Superior temporal gyrus (tissue), 1 donor: ENCODE results near the gene AGTPBP1.
"Not testable (repeated sequence)": the region's sequence is repeated elsewhere in the genome, so short reads cannot be mapped to it uniquely, and the experiment has no call there.

ENCODE experiments used
- DNase-seq: peaks from one replicate; pipeline ENCODE4 v3.0.0-alpha.2; 2016; ENCODE audit errors: extremely low spot score

The AGTPBP1 gene, protein sequence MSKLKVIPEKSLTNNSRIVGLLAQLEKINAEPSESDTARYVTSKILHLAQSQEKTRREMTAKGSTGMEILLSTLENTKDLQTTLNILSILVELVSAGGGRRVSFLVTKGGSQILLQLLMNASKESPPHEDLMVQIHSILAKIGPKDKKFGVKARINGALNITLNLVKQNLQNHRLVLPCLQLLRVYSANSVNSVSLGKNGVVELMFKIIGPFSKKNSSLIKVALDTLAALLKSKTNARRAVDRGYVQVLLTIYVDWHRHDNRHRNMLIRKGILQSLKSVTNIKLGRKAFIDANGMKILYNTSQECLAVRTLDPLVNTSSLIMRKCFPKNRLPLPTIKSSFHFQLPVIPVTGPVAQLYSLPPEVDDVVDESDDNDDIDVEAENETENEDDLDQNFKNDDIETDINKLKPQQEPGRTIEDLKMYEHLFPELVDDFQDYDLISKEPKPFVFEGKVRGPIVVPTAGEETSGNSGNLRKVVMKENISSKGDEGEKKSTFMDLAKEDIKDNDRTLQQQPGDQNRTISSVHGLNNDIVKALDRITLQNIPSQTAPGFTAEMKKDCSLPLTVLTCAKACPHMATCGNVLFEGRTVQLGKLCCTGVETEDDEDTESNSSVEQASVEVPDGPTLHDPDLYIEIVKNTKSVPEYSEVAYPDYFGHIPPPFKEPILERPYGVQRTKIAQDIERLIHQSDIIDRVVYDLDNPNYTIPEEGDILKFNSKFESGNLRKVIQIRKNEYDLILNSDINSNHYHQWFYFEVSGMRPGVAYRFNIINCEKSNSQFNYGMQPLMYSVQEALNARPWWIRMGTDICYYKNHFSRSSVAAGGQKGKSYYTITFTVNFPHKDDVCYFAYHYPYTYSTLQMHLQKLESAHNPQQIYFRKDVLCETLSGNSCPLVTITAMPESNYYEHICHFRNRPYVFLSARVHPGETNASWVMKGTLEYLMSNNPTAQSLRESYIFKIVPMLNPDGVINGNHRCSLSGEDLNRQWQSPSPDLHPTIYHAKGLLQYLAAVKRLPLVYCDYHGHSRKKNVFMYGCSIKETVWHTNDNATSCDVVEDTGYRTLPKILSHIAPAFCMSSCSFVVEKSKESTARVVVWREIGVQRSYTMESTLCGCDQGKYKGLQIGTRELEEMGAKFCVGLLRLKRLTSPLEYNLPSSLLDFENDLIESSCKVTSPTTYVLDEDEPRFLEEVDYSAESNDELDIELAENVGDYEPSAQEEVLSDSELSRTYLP

DNA sequence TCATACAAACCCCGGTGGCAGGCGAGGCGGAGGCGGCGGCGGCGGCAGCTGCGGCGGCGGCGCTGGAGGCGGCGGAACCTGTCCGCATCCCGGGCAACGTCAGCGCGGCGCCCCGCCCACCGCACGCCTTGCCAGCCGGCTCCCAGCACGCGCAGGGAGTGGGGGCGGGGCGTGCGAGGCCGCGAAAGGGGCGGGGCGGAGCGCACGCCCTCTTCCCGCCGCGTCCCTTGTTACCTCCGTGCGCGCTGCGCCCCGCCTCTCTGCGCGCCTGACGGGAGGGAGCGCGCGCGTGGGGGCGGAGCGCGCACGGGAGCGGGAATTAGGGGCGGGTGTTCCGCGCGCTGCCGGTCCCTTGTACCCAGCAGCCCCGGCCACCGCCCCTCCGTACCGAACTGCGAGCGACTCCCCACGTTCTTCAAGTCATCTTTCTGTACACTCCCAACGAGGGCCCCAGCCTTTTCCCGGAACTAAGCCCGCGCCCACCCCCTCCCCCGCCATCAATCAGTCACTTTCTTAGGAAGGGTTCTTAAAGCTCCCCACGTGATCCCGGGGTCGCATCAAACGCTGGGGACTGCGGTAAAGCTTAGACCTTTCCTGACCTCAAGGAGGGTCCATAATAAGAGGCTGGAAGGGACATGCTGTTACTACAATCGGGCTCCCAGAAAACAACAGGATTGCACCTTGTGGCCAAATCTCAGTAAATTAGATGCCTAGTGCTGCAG is at the start of gene AGTPBP1:
Gene AGTPBP1 (minus strand): TSS at position 80 of the 722 bp plus-strand sequence. CDS start 29,421 bp downstream, outside the sequence.
- peak; percentile 90 for DNase-seq

DNA sequence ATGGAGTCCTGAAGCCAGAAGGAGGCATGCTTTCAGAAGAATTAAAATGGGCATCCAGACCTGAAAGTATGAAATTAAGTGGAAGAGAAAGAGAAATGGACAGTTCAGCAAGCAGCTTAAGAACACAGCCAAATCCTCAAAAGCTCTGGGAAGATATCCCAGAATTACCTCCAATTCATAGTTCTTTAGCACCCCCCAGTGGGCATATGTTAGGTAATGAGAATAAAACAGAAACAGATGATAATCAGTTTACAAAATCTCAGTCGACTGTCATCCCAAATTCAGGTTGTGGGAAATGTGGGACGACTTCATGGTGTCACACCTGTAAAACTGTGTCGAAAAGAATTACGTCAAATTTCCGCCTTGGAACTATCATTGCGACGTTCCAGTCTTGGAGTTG is 44.4 kb upstream of the AGTPBP1 start:
- not testable (repeated sequence) for DNase-seq

DNA sequence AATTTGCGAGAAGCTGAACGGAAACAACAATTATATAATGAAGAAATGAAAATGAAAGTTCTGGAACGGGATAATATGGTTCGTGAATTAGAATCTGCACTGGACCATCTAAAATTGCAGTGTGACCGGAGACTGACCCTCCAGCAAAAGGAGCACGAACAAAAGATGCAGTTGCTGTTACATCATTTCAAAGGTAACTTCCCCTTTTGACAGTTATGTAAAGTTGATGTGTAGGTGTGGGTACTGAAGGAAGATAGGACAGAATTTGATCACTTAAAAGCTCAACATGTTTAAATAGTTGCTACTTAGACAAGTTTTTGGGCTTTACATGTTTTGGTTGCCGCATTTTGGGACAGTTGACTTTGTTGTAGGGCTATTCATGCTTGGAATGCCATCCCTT is 32.1 kb upstream of the AGTPBP1 start:
- not testable (repeated sequence) for DNase-seq

DNA sequence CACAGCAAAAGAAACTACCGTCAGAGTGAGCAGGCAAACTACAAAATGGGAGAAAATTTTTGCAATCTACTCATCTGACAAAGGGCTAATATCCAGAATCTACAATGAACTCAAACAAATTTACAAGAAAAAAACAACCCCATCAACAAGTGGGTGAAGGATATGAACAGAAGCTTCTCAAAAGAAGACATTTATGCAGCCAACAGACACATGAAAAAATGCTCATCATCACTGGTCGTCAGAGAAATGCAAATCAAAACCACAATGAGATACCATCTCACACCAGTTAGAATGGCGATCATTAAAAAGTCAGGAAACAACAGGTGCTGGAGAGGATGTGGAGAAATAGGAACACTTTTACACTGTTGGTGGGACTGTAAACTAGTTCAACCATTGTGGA is 20.0 kb upstream of the AGTPBP1 start:
- not testable (repeated sequence) for DNase-seq

DNA sequence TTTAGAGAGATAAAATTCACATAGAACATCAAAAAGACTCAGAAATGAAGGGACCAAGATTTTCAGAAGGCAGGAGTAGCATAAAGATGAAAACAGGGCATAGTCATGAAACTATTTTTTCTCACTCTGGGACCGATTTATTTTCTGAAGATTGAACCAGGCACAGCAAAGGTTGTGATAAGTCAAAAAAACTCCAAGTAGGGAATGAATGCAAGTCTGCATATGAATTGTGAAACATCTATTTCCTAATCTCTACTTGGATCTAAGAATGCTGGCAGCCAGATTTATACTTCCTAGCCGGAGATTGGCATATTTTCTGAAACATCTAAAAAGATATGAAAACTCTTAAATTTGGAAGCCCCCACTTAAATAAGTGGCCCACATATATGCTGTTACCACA is 16.0 kb upstream of the AGTPBP1 start:
- not testable (repeated sequence) for DNase-seq

DNA sequence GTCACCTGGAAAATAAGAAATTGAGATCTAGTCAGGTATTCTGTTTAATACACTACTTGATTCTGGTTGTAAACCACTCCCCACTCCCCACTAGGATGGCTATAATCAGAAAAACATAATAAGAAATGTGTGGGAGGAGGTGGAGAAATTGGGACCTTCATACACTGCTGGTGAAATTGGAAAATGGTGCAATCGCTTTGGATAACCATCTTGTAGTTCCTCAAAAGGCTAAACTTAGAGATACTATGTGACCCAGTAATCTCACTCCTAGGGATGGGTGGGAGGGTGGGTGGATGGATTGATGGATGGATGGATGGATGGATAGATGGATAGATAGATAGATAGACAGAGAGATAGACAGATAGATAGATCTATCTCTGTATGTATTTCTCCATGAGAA is 14.5 kb upstream of the AGTPBP1 start:
- DNase-seq, result not testable (repeated sequence)

DNA sequence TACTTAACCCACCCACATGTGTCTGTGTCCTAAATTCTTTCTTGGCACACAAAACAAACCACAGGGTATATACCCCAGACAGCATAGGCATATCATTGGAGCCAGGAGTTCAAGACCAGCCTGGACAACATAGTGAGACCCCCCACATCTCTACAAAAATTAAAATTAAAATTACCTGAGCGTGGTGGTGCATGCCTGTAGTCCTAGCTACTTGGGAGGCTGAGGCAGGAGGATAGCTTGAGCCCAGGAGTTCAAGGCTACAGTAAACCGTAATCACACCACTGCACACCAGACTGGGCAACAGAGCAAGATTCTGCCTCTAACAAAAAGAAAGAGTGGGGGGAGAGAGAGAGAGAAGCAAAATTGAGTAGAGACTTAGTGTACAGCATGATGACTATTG is 4.6 kb upstream of the AGTPBP1 start:
- DNase-seq, result no peak

DNA sequence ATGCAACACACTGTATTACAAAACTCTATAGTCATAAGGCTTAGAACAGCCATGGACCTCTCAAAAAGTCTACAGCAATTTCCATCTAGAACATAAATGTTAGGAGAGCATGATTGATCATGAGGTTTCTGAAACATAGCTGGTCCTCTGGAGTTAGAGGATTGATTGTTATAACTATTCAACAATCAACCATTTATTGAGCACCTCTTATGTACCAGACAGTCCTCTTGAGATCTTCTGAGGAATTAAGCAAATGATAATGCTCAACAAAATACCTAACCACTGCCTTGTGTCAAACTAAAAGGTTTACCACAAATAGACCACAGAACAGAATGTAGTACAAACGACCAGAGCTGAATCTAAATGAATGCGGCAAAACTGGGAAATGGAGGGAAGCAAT is 3.4 kb upstream of the AGTPBP1 start:
- no peak for DNase-seq

DNA sequence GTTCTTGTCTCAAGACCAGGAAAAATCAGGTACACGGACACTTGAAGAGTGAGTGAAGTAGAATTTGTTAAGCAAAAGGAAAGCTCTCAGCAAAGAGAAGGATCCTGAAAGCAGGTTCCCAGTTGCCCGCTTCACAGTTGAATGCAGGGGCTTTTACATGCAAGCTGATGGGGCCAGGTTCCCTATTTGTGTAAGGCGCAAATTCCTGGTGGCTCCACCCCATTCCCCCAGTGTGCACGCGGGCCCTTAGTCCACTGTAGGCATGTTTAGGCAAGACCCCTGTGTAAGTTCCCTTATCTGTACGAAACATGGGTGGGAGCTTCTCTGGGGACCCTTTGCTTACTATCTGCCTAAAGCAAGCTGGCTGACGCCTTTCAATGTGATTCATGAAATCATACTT is 2.7 kb upstream of the AGTPBP1 start:
- no peak for DNase-seq

DNA sequence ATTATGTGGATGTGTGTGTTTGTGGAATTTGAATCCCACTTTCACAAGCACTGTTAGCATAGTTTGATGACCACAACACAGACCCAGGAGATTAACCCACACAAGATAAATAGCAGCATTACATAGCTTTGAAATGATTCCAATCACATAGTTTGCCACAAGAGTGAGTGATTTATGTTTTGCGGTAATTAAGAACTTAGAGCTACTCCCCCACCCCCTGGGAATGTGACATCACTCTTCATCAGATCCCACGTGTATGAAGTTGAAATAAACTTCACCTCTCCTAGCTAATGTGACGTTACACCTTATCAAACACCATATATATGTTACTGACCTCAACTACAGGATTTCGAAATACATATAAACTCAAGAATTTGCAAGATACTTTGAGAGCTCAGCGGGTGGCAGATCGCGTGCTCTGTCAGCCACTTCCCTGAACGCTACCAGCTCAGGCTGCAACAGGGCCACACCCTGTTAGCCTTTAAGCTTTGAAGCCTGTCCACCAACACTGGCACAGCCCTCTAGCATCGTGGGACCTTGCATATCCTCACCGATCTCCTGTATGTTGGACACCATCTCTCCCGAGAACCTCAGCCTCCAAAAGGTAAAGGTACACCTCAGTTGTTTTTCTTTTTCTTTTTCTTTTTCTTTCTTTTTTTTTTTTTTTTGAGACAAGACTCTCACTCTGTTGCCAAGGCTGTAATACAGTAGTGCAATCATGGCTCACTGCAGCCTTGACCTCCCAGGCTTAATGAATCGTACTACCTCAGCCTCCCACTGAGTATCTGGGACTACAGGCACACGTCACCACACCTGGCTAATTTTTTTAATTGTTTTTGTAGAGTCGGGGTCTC is 1.7 kb upstream of the AGTPBP1 start:
- no peak for DNase-seq

DNA sequence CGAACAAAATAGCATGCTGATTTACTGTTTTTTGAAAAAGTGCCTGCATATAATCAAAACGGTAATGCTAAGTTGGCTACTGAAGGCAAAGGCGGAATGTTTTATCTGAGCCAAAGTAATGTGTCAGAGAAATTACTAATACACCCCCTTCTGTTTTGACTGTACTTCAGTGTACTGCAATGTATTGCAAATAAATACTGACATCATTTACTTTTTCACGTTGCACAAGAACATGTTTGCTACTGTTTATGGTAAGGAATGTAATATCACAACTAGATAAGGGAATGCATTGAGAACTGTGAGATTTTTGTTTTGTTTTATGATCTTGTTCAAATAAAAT is 813 bp upstream of the AGTPBP1 start:
- no peak for DNase-seq

DNA sequence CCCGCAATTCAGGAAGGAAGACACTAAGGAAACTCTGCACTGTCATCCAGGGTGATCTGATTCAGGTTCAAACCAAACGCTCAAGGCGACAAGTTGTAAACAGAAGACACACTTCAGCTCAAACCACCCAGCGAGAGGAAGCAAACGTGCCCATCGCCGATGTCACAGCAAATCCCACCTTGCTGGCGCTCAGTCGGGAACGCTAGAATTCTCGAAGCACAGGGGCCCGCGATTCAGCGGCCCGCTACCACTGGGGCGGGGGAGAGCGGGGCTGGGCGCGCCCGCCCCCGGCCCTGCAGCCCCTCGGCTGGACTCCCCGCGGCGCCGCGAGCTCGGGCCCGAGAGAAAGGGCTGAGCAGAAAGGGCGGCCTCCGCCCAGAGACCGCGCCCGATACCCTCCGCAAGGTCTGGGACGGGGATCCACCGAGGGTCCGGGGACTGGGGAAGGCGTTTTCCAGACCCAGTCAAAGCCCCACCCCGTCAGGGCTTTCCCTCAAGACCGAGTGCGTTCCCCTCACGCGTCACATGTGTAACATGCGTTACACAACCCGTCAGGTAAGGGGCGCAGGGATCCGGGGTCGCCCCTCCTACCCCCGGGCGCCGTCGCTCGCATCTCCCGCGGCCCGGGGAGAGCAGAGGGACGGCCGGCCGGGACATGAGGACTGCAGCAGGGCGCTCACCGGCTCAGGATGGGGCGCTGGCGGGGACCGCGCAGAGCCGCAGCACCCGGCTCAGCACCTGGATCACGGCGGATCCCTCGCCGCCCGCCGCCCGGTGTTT is 469 bp downstream of the AGTPBP1 start:
- no peak for DNase-seq

DNA sequence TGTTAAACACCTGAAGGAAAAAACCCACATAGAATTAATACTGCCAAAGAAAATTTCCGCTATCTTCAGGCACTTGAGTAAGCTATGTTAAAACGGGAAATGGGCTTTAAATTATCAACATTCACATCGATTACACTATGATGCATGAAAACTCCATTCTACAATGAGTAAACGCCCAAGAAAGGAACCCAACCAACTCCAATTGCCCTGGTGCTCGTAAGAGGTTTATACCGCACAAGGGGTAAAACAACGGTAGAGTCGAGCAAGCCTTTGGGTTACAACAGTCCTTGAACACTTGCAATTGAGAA is 1.0 kb downstream of the AGTPBP1 start:
- DNase-seq, result peak; percentile 79

DNA sequence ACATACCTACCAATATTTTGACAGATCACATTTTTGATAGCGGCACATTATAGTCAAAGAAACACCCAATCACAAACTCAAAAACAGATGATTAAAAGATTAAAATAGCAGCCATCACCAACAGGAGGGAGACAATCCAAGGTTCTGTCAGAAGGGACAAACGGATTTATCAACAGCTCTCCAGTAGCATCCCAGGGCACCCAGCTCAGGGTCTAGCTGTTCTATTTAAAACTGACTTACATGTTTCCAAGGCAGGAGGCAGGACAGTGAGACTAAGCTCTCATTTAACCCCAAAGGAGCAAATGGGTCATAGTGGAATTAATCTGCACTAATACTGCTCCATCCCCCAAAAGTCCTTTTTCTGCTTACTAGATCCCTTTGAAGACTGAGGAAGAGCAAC is 3.2 kb downstream of the AGTPBP1 start:
- DNase-seq, result no peak

DNA sequence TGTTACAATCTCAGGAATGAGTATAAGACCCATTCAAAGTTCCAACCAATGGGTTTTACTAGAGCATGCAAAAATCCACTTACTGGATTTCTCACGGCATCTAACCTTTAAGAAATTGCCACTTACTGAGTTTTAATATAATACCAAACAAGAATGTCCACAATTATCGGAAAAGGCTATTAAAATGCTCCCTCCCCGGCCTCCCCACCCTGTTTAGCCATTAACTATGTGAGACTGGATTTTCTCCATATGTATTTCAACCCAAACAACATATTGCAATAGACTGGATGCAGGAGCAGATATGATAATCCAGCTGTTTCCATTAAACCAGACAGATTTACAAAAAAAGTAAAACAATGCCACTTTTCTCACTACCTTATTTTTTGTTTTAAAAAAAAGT is 4.1 kb downstream of the AGTPBP1 start:
- DNase-seq, result no peak

DNA sequence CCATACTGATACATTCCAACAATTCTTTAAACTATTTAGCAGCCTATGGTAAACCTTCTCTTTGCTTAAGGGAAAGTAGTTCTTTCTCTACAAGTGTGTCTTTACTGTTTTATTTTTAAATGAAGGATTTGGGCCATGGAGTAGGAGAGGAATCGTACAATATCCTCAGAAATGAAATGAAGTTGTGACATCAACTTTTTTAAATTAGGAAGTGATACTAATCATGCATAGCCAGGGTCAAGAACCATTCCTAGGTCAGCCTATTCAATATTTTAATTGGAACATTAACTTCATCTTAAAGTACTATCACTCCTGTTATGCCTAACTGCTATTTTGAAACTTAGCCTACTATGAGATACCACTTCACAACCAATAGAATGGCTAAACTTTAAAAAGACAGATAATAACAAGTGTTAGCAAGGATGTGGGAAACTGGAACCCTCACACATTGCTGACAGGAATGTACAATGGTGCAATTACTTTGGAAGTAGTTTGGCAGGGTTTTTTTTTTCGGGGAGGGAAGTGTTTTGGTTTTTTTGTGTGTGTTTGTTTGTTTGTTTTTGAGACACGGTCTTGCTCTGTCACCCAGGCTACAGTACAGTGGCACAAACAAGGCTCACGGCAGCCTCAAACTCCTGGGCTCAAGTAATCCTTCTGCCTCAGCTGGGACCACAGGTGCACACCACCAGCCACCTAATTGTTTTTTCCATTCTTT is 10.7 kb downstream of the AGTPBP1 start:
- DNase-seq, result no peak

DNA sequence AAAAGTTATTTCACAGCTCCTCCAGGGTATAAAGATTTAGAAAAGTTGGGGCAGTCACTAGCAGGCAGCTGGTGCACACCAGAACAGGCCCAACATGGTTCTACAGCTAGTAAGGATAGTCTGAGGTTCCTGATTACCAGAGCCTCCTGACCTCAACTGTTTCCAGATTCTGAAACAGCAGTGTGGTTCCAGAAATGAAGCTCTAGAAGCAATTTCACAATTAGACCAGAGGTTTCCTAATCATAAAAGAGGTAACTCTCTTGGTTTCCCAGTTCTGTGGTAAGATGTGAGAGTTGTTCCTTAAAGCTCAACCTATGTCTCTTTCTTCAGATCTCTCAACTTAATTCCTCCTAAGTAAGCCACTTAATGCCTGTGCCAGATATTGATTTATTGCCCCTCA is 11.9 kb downstream of the AGTPBP1 start:
- no peak for DNase-seq

DNA sequence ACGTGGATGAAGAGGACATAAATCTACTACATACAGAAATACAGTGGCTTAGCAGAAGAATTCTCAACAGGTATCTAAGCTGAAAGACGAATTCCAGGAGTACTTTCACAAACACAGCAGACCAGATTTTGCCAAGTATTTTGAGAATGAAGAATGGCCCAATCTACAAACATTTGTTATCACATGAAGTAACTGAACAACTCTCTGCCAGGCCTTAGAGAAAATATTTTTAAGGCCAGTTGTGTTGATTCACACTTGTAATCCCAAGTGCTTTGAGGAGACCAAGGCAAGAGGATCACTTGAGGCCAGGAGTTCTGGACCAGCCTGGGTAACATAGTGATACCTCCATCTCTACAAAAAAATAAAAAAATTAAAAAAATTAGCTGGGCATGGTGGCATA is 14.3 kb downstream of the AGTPBP1 start:
- no peak for DNase-seq

DNA sequence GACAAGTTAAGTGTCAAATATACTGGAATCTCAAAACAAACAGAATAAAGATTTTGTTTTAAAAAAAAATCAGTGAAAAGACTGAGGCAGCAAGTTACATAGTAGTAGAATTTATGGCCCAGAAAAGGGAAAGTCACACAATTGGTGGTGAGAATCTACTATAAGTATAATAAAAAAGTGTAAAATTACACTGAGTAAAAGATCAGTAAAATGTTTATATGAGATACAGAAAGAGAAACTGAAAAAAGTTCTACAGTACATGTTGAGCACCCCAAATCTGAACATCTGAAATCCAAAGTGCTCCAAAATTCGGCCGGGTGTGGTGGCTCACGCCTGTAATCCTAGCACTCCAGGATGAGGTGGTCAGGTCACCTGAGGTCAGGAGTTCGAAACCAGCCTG is 15.0 kb downstream of the AGTPBP1 start:
- DNase-seq, result no peak
